ENCODE results near the gene GDI2. TPM values are rescaled to one million over a fixed set of nuclear protein-coding genes. Genes with fewer than 3 reads are reported as not detected.

Gene GDI2
- total RNA-seq, 1 donor from 2014 or later, result 216 TPM

- no peak for DNase-seq (ENCODE audit: low spot score in 2 of 2, unreplicated experiment in 2 of 2)
- TF ChIP-seq CTCF (IDR thresholded peaks at IDR 0.05; ENCODE audit: unreplicated experiment), result no peak
- H3K4me3 Mint-ChIP-seq, result no peak overlapping the region
- peaks cover 1% of the 10 kb centered on the region for H3K4me1 Mint-ChIP-seq
- H3K36me3 Mint-ChIP-seq, result peaks cover 16% of the 10 kb centered on the region
- no peak overlapping the region for H3K27ac Mint-ChIP-seq
- H3K27me3 Mint-ChIP-seq (ENCODE audit: low read depth), result no peaks in the 10 kb centered on the region
- no peaks in the 10 kb centered on the region for H3K9me3 Mint-ChIP-seq
Measured at GRCh38 chr10:5720182-5720581, 93.1 kb downstream of the GDI2 start.

GRCh38 chr10:5719546-5719945 is 93.7 kb downstream of the GDI2 start:
- Mint-ChIP-seq H3K36me3 (peaks cover 19% of the 10 kb centered on the region), H3K9me3 (no peaks in the 10 kb centered on the region), H3K4me1 (peaks cover 1% of the 10 kb centered on the region), H3K27me3 (ENCODE audit: low read depth) (no peaks in the 10 kb centered on the region), H3K27ac (no peak overlapping the region), H3K4me3 (no peak overlapping the region)
- no peak for TF ChIP-seq CTCF (IDR thresholded peaks at IDR 0.05; ENCODE audit: unreplicated experiment)
- DNase-seq (ENCODE audit: low spot score in 2 of 2, unreplicated experiment in 2 of 2), result no peak

Other genes with a start within 250 kb of the GDI2 start
- 26.3 to 28.5 TPM (median 28.0 TPM) in 3 replicates for gene ASB13, start 146.8 kb downstream of the GDI2 start, total RNA-seq
- gene TASOR2, start 128.6 kb downstream of the GDI2 start, total RNA-seq, result 75.2 to 90.1 TPM (median 80.3 TPM) in 3 replicates
- gene ANKRD16, start 76.5 kb upstream of the GDI2 start, total RNA-seq, result 14.6 to 15.2 TPM (median 14.7 TPM) in 3 replicates
- gene FBH1, start 76.8 kb upstream of the GDI2 start, total RNA-seq, result 68.0 to 76.6 TPM (median 72.6 TPM) in 3 replicates
- not detected in 3 replicates for gene IL15RA, start 164.1 kb upstream of the GDI2 start, total RNA-seq
- gene IL2RA, start 248.9 kb upstream of the GDI2 start, total RNA-seq, result not detected in 3 replicates

Measured in mesothelial cell of epicardium (in vitro differentiated cells).